Body of pancreas (tissue), 4 donors: Measurements from ENCODE around the gene PGLYRP4. TPM values are rescaled to one million over a fixed set of nuclear protein-coding genes. Genes with fewer than 3 reads are reported as not detected.

Experiments used
- ATAC-seq: fragments of 150-250 bp; one replicate; pipeline ENCODE4 v1.9.1; 2016
- DNase-seq, 4 donors: peaks; one replicate each; pipeline ENCODE4 v3.0.0-alpha.2; 2019
- H3K27ac ChIP-seq, 4 donors: fragments of 200-600 bp; sonication (generic); 1 replicate in 3 of 4; 2 replicates in 1 of 4; pipeline versions ENCODE4 v1.5.1 to v1.6.1; 2016 to 2019; ENCODE audit warnings: mild to moderate bottlenecking in 1 of 4, mixed read lengths in 1 of 4, moderate library complexity in 1 of 4
- H3K27me3 ChIP-seq, 2 donors: fragments of 200-600 bp; sonication (generic); one replicate each; pipeline ENCODE4 v1.6.0; 2016; ENCODE audit warnings: mild to moderate bottlenecking in 1 of 2
- H3K36me3 ChIP-seq, 2 donors: fragments of 200-600 bp; sonication (generic); replicated peaks in 1 of 2; 2 replicates each; pipeline ENCODE4 v1.5.1; 2016; ENCODE audit warnings: low read depth in 2 of 2; ENCODE audit not compliant: insufficient read depth in 1 of 2
- H3K4me1 ChIP-seq: fragments of 200-600 bp; sonication (generic); one replicate; pipeline ENCODE4 v1.6.0; 2016
- H3K4me3 ChIP-seq, 2 donors: fragments of 200-600 bp; sonication (generic); 1 replicate in 1 of 2; 2 replicates in 1 of 2; pipeline ENCODE4 v1.5.1; 2016 to 2019
- H3K9me3 ChIP-seq, 3 donors: fragments of 200-600 bp; sonication (generic); 1 replicate in 2 of 3; 2 replicates in 1 of 3; pipeline ENCODE4 v1.5.1; 2016
- POLR2A ChIP-seq, 3 donors: fragments of 450-650 bp; IDR thresholded peaks; one replicate each; pipeline ENCODE4 v1.6.1; 2016; ENCODE audit warnings: antibody characterized with exemption in 3 of 3, mild to moderate bottlenecking in 2 of 3
- WGBS, 2 donors: methylation state at CpG; one replicate each; pipeline ENCODE4 v1.1.5; 2017; 5-methylcytosine and 5-hydroxymethylcytosine counted together
- intact Hi-C: fragments of 100-400 bp; cut with DNase I; formaldehyde crosslinking; loops from one replicate; pipeline ENCODE4 v1.15.1; 2023
- small RNA-seq: library from RNA; depleted of rRNA; stranded (forward); fragments of <200 nt; gene quantifications from one replicate; pipeline ENCODE3, GENCODE V24; 2016
- total RNA-seq, 2 donors: library from RNA; depleted of rRNA; stranded (reverse); fragments of >200 nt; gene quantifications; one replicate each; pipeline ENCODE4 v1.1.0, GENCODE V29; 2016
- TF ChIP-seq, protein P1 (sequence below), 7 experiments: fragments of 450-650 bp in 4 of 7; fragments of 200-600 bp in 3 of 7; sonication (generic) in 3 of 7; IDR thresholded peaks; one replicate each; pipeline ENCODE4 v1.5.1; 2016 to 2019; ENCODE audit warnings: antibody characterized with exemption in 7 of 7

The PGLYRP4 gene
- total RNA-seq, 2 donors from 2014 or later = not detected

DNA sequence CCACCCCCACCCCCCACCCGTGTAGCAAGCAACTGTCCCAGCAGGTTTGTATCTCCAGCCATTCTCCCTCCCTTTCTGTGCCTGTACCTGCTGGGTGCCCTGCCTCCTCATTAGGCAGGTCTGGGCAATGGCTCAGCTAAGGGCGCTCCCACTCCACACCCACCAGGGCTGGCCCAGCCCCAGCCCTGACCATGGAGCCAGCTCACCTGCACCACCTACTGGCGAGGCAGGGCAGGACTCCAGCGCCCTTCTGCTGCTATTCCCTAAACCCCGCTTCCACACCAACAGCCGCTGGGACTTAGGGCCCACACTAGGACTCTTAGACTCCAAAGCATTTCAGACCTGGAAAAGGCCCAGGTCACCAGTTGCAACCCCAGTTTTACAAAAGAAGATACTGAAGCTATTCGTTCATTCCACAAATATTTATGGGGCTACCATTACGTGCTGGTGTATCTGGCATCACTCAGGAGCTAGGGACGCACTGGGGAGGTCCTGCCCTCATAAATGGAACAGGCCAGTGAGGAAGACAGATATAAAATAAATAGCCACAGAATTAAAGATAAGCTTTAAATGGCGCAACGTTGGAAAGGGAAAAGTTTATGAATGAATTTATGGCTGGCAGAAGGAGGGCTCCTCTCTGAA, 59.9 kb downstream of the PGLYRP4 start:
- intact Hi-C loops = no loop called here
- Histone ChIP-seq H3K27ac (no peak overlapping the region), H3K4me1 (no peaks in the 10 kb centered on the region), H3K36me3 (no peaks in the 10 kb centered on the region), H3K4me3 (no peak overlapping the region), H3K9me3 (no peaks in the 10 kb centered on the region), H3K27me3 (no peaks in the 10 kb centered on the region)
- WGBS, 2 donors = 58 to 64% methylated on average over 9 to 11 of the region's 11 CpGs
- ATAC-seq (no peak), DNase-seq (peak in 1 of 4 donors; percentile 17)
- TF ChIP-seq POLR2A (IDR thresholded peaks at IDR 0.05) = no peak
- TF ChIP-seq, protein P1, sequence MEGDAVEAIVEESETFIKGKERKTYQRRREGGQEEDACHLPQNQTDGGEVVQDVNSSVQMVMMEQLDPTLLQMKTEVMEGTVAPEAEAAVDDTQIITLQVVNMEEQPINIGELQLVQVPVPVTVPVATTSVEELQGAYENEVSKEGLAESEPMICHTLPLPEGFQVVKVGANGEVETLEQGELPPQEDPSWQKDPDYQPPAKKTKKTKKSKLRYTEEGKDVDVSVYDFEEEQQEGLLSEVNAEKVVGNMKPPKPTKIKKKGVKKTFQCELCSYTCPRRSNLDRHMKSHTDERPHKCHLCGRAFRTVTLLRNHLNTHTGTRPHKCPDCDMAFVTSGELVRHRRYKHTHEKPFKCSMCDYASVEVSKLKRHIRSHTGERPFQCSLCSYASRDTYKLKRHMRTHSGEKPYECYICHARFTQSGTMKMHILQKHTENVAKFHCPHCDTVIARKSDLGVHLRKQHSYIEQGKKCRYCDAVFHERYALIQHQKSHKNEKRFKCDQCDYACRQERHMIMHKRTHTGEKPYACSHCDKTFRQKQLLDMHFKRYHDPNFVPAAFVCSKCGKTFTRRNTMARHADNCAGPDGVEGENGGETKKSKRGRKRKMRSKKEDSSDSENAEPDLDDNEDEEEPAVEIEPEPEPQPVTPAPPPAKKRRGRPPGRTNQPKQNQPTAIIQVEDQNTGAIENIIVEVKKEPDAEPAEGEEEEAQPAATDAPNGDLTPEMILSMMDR (IDR thresholded peaks at IDR 0.05) = peak in 2 of 7 experiments; percentile 14 to 20

Small RNA genes lying within 50 kb of the gene (small RNA-seq; reads per million reads assigned to genes)
- gene RNU6-160P (not detected), gene S100A15A (not detected)

Other genes starting within 250 kb of the PGLYRP4 start
- gene SPRR2F, start 235.3 kb downstream of the PGLYRP4 start, total RNA-seq = 1 to 10 TPM in 1 of 2 donors, not detected in 1; 1.3 TPM
- not detected for gene SPRR2G, start 198.0 kb downstream of the PGLYRP4 start, total RNA-seq
- gene LELP1, start 145.4 kb downstream of the PGLYRP4 start, total RNA-seq = not detected
- gene PRR9, start 131.3 kb downstream of the PGLYRP4 start, total RNA-seq = not detected
- gene LORICRIN, start 89.2 kb downstream of the PGLYRP4 start, total RNA-seq = not detected
- not detected for gene PGLYRP3, start 35.9 kb downstream of the PGLYRP4 start, total RNA-seq
- gene S100A9, start 9.0 kb upstream of the PGLYRP4 start, total RNA-seq = 10 to 100 TPM; 19.5 to 43.2 TPM
- not detected for gene S100A12, start 26.8 kb upstream of the PGLYRP4 start, total RNA-seq
- gene S100A8, start 42.2 kb upstream of the PGLYRP4 start, total RNA-seq = 1 to 10 TPM in 1 of 2 donors, not detected in 1; 1.8 TPM
- gene S100A7A, start 67.7 kb upstream of the PGLYRP4 start, total RNA-seq = not detected
- gene S100A7, start 111.8 kb upstream of the PGLYRP4 start, total RNA-seq = not detected
- 10 to 100 TPM; 54.7 to 58.9 TPM for gene S100A6, start 187.2 kb upstream of the PGLYRP4 start, total RNA-seq
- gene S100A5, start 192.1 kb upstream of the PGLYRP4 start, total RNA-seq = not detected
- 10 to 100 TPM; 49.5 to 81.7 TPM for gene S100A4, start 197.0 kb upstream of the PGLYRP4 start, total RNA-seq
- not detected for gene S100A3, start 200.4 kb upstream of the PGLYRP4 start, total RNA-seq
- not detected for gene S100A2, start 217.0 kb upstream of the PGLYRP4 start, total RNA-seq